PC-9 (cell line): ENCODE measurements around the gene CENPC.

Source experiments
- EZH2 ChIP-seq: fragments of 200-600 bp; sonication (generic); IDR thresholded peaks from 2 replicates; pipeline ENCODE4 v1.8.0; 2017; ENCODE audit warnings: antibody characterized with exemption, low read depth
- TF ChIP-seq, protein P1 (sequence below): fragments of 200-600 bp; sonication (generic); conservative IDR thresholded peaks from 2 replicates; pipeline ENCODE4 v1.6.1; 2017; ENCODE audit warnings: mixed run types, antibody characterized with exemption, mild to moderate bottlenecking, moderate library complexity

DNA sequence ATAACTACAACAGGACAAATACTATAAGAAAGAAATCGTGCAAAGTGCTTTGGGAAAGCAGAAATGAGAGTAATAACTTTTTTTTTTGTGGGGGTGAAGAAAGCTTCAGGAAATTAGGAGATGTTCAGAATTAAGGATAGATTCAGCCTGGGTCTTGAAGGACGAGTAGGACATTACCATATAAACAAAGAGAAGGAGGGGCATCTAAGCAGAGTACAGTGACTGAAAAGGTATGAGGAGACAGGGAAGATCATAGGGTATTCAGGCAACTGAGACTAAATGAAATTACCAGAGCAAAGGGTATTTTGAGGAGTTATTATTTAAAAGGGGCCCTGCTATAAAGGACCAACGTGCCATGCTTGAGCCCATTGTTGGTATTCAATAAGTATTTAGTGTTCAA is 10.1 kb upstream of the CENPC start:
- TF ChIP-seq, protein P1, sequence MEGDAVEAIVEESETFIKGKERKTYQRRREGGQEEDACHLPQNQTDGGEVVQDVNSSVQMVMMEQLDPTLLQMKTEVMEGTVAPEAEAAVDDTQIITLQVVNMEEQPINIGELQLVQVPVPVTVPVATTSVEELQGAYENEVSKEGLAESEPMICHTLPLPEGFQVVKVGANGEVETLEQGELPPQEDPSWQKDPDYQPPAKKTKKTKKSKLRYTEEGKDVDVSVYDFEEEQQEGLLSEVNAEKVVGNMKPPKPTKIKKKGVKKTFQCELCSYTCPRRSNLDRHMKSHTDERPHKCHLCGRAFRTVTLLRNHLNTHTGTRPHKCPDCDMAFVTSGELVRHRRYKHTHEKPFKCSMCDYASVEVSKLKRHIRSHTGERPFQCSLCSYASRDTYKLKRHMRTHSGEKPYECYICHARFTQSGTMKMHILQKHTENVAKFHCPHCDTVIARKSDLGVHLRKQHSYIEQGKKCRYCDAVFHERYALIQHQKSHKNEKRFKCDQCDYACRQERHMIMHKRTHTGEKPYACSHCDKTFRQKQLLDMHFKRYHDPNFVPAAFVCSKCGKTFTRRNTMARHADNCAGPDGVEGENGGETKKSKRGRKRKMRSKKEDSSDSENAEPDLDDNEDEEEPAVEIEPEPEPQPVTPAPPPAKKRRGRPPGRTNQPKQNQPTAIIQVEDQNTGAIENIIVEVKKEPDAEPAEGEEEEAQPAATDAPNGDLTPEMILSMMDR: no peak
- no peak for TF ChIP-seq EZH2
